Adipocyte (in vitro differentiated cells): ENCODE measurements around the gene SEC61A1.

Source experiments
- DNase-seq: peaks from one replicate; pipeline ENCODE4 v3.0.0-alpha.2; 2015; ENCODE audit warnings: low read depth
- H3K27me3 ChIP-seq: replicated peaks from 2 replicates; pipeline ENCODE4 v1.7.0; 2013; ENCODE audit warnings: mild to moderate bottlenecking, low read length, moderate library complexity; ENCODE audit not compliant: control insufficient read depth, insufficient read depth
- H3K36me3 ChIP-seq: 2 replicates; pipeline ENCODE4 v1.7.0; 2013; ENCODE audit warnings: low read length, mild to moderate bottlenecking, moderate library complexity; ENCODE audit not compliant: control insufficient read depth, insufficient read depth, severe bottlenecking
- H3K4me1 ChIP-seq: 2 replicates; pipeline ENCODE4 v1.7.0; 2013; ENCODE audit warnings: mild to moderate bottlenecking, low read length, moderate library complexity; ENCODE audit not compliant: control insufficient read depth, insufficient read depth
- H3K4me3 ChIP-seq: 2 replicates; pipeline ENCODE4 v1.7.0; 2013; ENCODE audit warnings: mild to moderate bottlenecking, low read length, moderate library complexity
- H3K9ac ChIP-seq: 2 replicates; pipeline ENCODE4 v1.7.0; 2013; ENCODE audit warnings: mild to moderate bottlenecking, low read length, moderate library complexity
- H3K9me3 ChIP-seq: 2 replicates; pipeline ENCODE4 v1.7.0; 2013; ENCODE audit warnings: mild to moderate bottlenecking, low read length, moderate library complexity; ENCODE audit not compliant: control insufficient read depth

SEC61A1 gene

GRCh38 chr3:128071771-128072453, 19.7 kb downstream of the SEC61A1 start:
- peaks cover 37% of the 10 kb centered on the region for H3K4me1 ChIP-seq
- H3K9ac ChIP-seq = no peak overlapping the region
- H3K27me3 ChIP-seq = no peaks in the 10 kb centered on the region
- no peak for DNase-seq
- peaks cover 69% of the 10 kb centered on the region for H3K36me3 ChIP-seq
- H3K4me3 ChIP-seq = no peak overlapping the region
- no peaks in the 10 kb centered on the region for H3K9me3 ChIP-seq

GRCh38 chr3:128072454-128073184, 20.4 kb downstream of the SEC61A1 start:
- DNase-seq = no peak
- Histone ChIP-seq H3K4me1 (peaks cover 43% of the 10 kb centered on the region), H3K9me3 (no peaks in the 10 kb centered on the region), H3K27me3 (no peaks in the 10 kb centered on the region), H3K36me3 (peaks cover 62% of the 10 kb centered on the region), H3K9ac (no peak overlapping the region), H3K4me3 (no peak overlapping the region)

- H3K27me3 ChIP-seq = no peaks in the 10 kb centered on the region
- no peak for DNase-seq
Observed at GRCh38 chr3:128073185-128073725, 21.0 kb downstream of the SEC61A1 start.

GRCh38 chr3:128073807-128074206, 21.6 kb downstream of the SEC61A1 start:
- Histone ChIP-seq H3K9ac (no peak overlapping the region), H3K9me3 (no peaks in the 10 kb centered on the region), H3K36me3 (peaks cover 50% of the 10 kb centered on the region), H3K4me3 (no peak overlapping the region), H3K27me3 (no peaks in the 10 kb centered on the region), H3K4me1 (peaks cover 50% of the 10 kb centered on the region)
- DNase-seq = no peak

More at GRCh38 chr3:128073185-128073725, 21.0 kb downstream of the SEC61A1 start:
- Histone ChIP-seq H3K36me3 (peaks cover 56% of the 10 kb centered on the region), H3K9me3 (no peaks in the 10 kb centered on the region), H3K4me1 (peaks cover 50% of the 10 kb centered on the region), H3K9ac (peak overlapping the region; percentile 27), H3K4me3 (no peak overlapping the region)

- H3K4me1 ChIP-seq = peaks cover 53% of the 10 kb centered on the region
- peak overlapping the region; percentile 40 for H3K4me3 ChIP-seq
- no peak for DNase-seq
- peaks cover 38% of the 10 kb centered on the region for H3K36me3 ChIP-seq
- H3K9me3 ChIP-seq = no peaks in the 10 kb centered on the region
- H3K27me3 ChIP-seq = no peaks in the 10 kb centered on the region
- H3K9ac ChIP-seq = peak overlapping the region; percentile 30
Observed at GRCh38 chr3:128074851-128075521, 22.7 kb downstream of the SEC61A1 start.

GRCh38 chr3:128075522-128076482, 23.6 kb downstream of the SEC61A1 start:
- peak; percentile 95 for DNase-seq
- Histone ChIP-seq H3K4me3 (peak overlapping the region; percentile 69), H3K36me3 (peaks cover 30% of the 10 kb centered on the region), H3K27me3 (no peaks in the 10 kb centered on the region), H3K9me3 (no peaks in the 10 kb centered on the region), H3K4me1 (peaks cover 57% of the 10 kb centered on the region), H3K9ac (peak overlapping the region; percentile 74)

- Histone ChIP-seq H3K9ac (peak overlapping the region; percentile 74), H3K27me3 (no peaks in the 10 kb centered on the region), H3K4me3 (peak overlapping the region; percentile 69), H3K36me3 (peaks cover 22% of the 10 kb centered on the region), H3K9me3 (no peaks in the 10 kb centered on the region), H3K4me1 (peaks cover 58% of the 10 kb centered on the region)
- no peak for DNase-seq
Observed at GRCh38 chr3:128076483-128077201, 24.4 kb downstream of the SEC61A1 start.

GRCh38 chr3:128077202-128077624, 25.0 kb downstream of the SEC61A1 start:
- H3K4me3 ChIP-seq = peak overlapping the region; percentile 69
- H3K36me3 ChIP-seq = peaks cover 16% of the 10 kb centered on the region
- no peaks in the 10 kb centered on the region for H3K9me3 ChIP-seq
- H3K4me1 ChIP-seq = peaks cover 63% of the 10 kb centered on the region
- H3K9ac ChIP-seq = peak overlapping the region; percentile 74
- H3K27me3 ChIP-seq = no peaks in the 10 kb centered on the region
- DNase-seq = no peak

GRCh38 chr3:128077665-128078064, 25.4 kb downstream of the SEC61A1 start:
- no peaks in the 10 kb centered on the region for H3K9me3 ChIP-seq
- DNase-seq = no peak
- peak overlapping the region; percentile 69 for H3K4me3 ChIP-seq
- H3K9ac ChIP-seq = peak overlapping the region; percentile 74
- peaks cover 12% of the 10 kb centered on the region for H3K36me3 ChIP-seq
- no peaks in the 10 kb centered on the region for H3K27me3 ChIP-seq
- H3K4me1 ChIP-seq = peaks cover 63% of the 10 kb centered on the region

GRCh38 chr3:128078322-128078721, 26.1 kb downstream of the SEC61A1 start:
- H3K4me3 ChIP-seq = no peak overlapping the region
- no peak overlapping the region for H3K9ac ChIP-seq
- H3K9me3 ChIP-seq = no peaks in the 10 kb centered on the region
- H3K4me1 ChIP-seq = peaks cover 63% of the 10 kb centered on the region
- H3K36me3 ChIP-seq = peaks cover 5% of the 10 kb centered on the region
- no peaks in the 10 kb centered on the region for H3K27me3 ChIP-seq
- no peak for DNase-seq
